HG03342 (cell line): Measurements from ENCODE around the gene CDT1.
"Not testable (repeated sequence)": the region's sequence is repeated elsewhere in the genome, so short reads cannot be mapped to it uniquely, and the experiment has no call there.

ENCODE experiments used
- ATAC-seq: cut with Tn5 transposase; IDR thresholded peaks from one replicate; pipeline ENCODE4 v1.9.1; 2021; ENCODE audit warnings: mild to moderate bottlenecking, moderate library complexity; ENCODE audit not compliant: unreplicated experiment

CDT1 gene

GRCh38 chr16:88815901-88816589 lies 12.5 kb downstream of the CDT1 start:
- ATAC-seq, result no peak

- no peak for ATAC-seq
These were observed 13.3 kb downstream of the CDT1 start for GRCh38 chr16:88816736-88817535.

GRCh38 chr16:88817785-88818574 lies 14.4 kb downstream of the CDT1 start:
- ATAC-seq, result no peak

GRCh38 chr16:88818575-88818874 lies 14.9 kb downstream of the CDT1 start:
- no peak for ATAC-seq

GRCh38 chr16:88819126-88819525 lies 15.5 kb downstream of the CDT1 start:
- ATAC-seq, result no peak

GRCh38 chr16:88820385-88821025 lies 16.9 kb downstream of the CDT1 start:
- no peak for ATAC-seq

- ATAC-seq, result no peak
These were observed 17.7 kb downstream of the CDT1 start for GRCh38 chr16:88821168-88821850.

- no peak for ATAC-seq
These were observed 18.9 kb downstream of the CDT1 start for GRCh38 chr16:88822281-88823040.

- ATAC-seq, result not testable (repeated sequence)
These were observed 20.1 kb downstream of the CDT1 start for GRCh38 chr16:88823646-88824045.

- ATAC-seq, result no peak
These were observed 20.9 kb downstream of the CDT1 start for GRCh38 chr16:88824256-88825077.

GRCh38 chr16:88825146-88825545 lies 21.6 kb downstream of the CDT1 start:
- ATAC-seq, result no peak

- no peak for ATAC-seq
These were observed 22.7 kb downstream of the CDT1 start for GRCh38 chr16:88826070-88826840.

- ATAC-seq, result no peak
These were observed 24.1 kb downstream of the CDT1 start for GRCh38 chr16:88827727-88828126.

- ATAC-seq, result no peak
These were observed 25.1 kb downstream of the CDT1 start for GRCh38 chr16:88828711-88829110.

- no peak for ATAC-seq
These were observed 26.7 kb downstream of the CDT1 start for GRCh38 chr16:88830258-88830657.

- ATAC-seq, result no peak
These were observed 27.2 kb downstream of the CDT1 start for GRCh38 chr16:88830783-88831182.

- no peak for ATAC-seq
These were observed 28.2 kb downstream of the CDT1 start for GRCh38 chr16:88831838-88832237.

- no peak for ATAC-seq
These were observed 29.5 kb downstream of the CDT1 start for GRCh38 chr16:88833086-88833485.
